ENCODE measurements around the gene CCDC85B. TPM values are rescaled to one million over a fixed set of nuclear protein-coding genes. Genes with fewer than 3 reads are reported as not detected.

CCDC85B gene
- total and polyA plus RNA-seq, 2 of the 8 experiments (the other 6 are each of a cell fraction or from before 2014, with no cell fraction given) = 19.8 to 30.8 TPM

DNA sequence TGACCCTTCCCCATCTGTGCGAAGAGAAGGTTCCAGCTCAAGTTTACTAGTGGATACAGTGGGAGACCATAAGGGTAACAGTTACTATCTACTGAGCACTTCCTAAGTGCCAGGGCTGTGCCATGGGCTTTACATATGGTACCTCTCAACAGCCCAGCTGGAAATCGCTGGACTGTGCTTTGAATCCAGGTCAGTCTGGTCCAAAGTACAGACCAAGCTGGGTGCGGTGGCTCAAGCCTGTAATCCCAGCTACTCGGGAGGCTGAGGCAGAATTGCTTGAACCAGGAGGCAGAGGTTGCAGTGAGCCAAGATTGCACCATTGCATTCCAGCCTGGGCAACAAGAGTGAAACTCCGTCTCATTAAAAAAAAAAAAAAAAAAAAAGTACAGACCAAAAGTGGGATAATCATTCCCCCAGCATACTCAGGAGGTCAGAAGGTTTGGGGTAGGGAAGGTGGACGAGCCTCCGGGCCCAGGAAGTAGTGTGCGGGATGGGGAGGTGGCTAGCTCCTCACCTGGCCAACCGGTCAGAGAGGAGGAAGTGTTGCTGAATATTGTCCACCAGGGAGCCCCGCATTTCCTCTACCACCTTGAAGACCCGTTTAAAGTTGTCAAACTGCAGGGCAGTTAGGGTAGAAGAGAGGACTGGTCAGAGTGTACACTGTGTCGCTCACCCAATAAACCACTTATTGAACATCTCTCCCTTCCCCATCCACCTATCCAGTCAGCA is 4.5 kb upstream of the CCDC85B start:
- H3K4me2 ChIP-seq (ENCODE audit: insufficient read depth in 1 of 2, low read depth in 2 of 2, low read length in 2 of 2) = no peak overlapping the region
- peaks cover 6 to 7% of the 10 kb centered on the region in 2 experiments for H4K20me1 ChIP-seq (replicated peaks in 1 of 2; ENCODE audit: control insufficient read depth in 1 of 2, insufficient read depth in 2 of 2, low read length in 2 of 2)
- POLR2A ChIA-PET (ENCODE audit: partially characterized antibody) = interaction anchor here (39.7 kb wide), 1 partner anchor 30 kb away, joined by 1071 read pairs; the partner anchor contains the start of genes CFL1, EFEMP2 and MUS81
- no peak overlapping the region for H2BK20ac ChIP-seq (ENCODE audit: low read length)
- no peak overlapping the region for H3K56ac ChIP-seq (replicated peaks; ENCODE audit: insufficient read length, low read depth, low read length)
- no peak overlapping the region for H4K8ac ChIP-seq (ENCODE audit: extremely low read depth, insufficient read depth, low read length)
- no peak for TF ChIP-seq SP2 (IDR thresholded peaks at IDR 0.05; ENCODE audit: low read length)
- no peak for TF ChIP-seq CBX5 (IDR thresholded peaks at IDR 0.05; ENCODE audit: low read depth, low read length)
- TF ChIP-seq, protein P1, sequence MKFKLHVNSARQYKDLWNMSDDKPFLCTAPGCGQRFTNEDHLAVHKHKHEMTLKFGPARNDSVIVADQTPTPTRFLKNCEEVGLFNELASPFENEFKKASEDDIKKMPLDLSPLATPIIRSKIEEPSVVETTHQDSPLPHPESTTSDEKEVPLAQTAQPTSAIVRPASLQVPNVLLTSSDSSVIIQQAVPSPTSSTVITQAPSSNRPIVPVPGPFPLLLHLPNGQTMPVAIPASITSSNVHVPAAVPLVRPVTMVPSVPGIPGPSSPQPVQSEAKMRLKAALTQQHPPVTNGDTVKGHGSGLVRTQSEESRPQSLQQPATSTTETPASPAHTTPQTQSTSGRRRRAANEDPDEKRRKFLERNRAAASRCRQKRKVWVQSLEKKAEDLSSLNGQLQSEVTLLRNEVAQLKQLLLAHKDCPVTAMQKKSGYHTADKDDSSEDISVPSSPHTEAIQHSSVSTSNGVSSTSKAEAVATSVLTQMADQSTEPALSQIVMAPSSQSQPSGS (IDR thresholded peaks at IDR 0.05; ENCODE audit: low read length) = no peak
- peaks cover 0 to 10% (median 8%) of the 10 kb centered on the region in 4 experiments; a peak in 6 of 7 replicates for H3K27me3 ChIP-seq (replicated peaks in 1 of 4; ENCODE audit: control insufficient read depth in 3 of 4, extremely low read depth in 1 of 4, insufficient read depth in 3 of 4, low read length in 3 of 4)
- 87% methylated on average over 11 of the region's 12 CpGs; no CpG with 5 or more reads in 1 of the 2 experiments for WGBS, 2 experiments (ENCODE audit: extremely low coverage in 1 of 2, insufficient coverage in 1 of 2, insufficient read length in 1 of 2, insufficient replicate concordance in 2 of 2, low coverage in 1 of 2, low lambda C conversion rate in 2 of 2, missing lambda C conversion rate in 1 of 2)
- no peak overlapping the region for H3K27ac ChIP-seq (ENCODE audit: low read depth, low read length)
- H2AK5ac ChIP-seq (ENCODE audit: low read depth, low read length) = no peak overlapping the region
- H3K14ac ChIP-seq (ENCODE audit: insufficient read length) = no peak overlapping the region
- H3K4ac ChIP-seq (replicated peaks; ENCODE audit: insufficient read length, low read depth, low read length) = no peak overlapping the region
- no peak overlapping the region for H3K23ac ChIP-seq (ENCODE audit: insufficient read length)
- no peak overlapping the region for H3K18ac ChIP-seq (ENCODE audit: extremely low read depth, low read length)
- no peaks in the 10 kb centered on the region for H3K79me1 ChIP-seq (ENCODE audit: low read depth, low read length)
- no peak overlapping the region for H2BK5ac ChIP-seq (ENCODE audit: low read depth, low read length)
- peaks cover 0 to 4% of the 10 kb centered on the region in 2 experiments; a peak in 1 of 4 replicates for H3K79me2 ChIP-seq (ENCODE audit: control insufficient read depth in 1 of 2, insufficient read depth in 2 of 2, low read length in 2 of 2)
- H3K9me3 ChIP-seq (ENCODE audit: insufficient read depth in 2 of 2, low read depth in 1 of 2, low read length in 1 of 2) = no peaks in the 10 kb centered on the region
- CTCF ChIA-PET (ENCODE audit: partially characterized antibody) = interaction anchor here (0.7 to 19.6 kb wide), 33 partner anchors 8 to 260 kb away, joined by 3 to 283 read pairs (median 5); partner anchors contain the start of genes CATSPER1, CFL1, CTSW and EFEMP2
- H4K5ac ChIP-seq (ENCODE audit: insufficient read length, low read depth, low read length) = no peak overlapping the region
- peaks cover 19% of the 10 kb centered on the region for H3K23me2 ChIP-seq (ENCODE audit: low read depth, low read length)
- no peak overlapping the region for H4K91ac ChIP-seq (replicated peaks; ENCODE audit: insufficient read length, low read length)
- no peak overlapping the region for H2AFZ ChIP-seq (ENCODE audit: low read length)
- FAIRE-seq (no peak), DNase-seq (ENCODE audit: low read depth in 1 of 2, low spot score in 2 of 2) (no peak)
- H2BK120ac ChIP-seq (replicated peaks; ENCODE audit: low read depth, low read length) = no peak overlapping the region
- H3K4me3 ChIP-seq (ENCODE audit: extremely low read depth in 1 of 4, insufficient read depth in 2 of 4, low read depth in 3 of 4, low read length in 4 of 4) = no peak overlapping the region
- H3K36me3 ChIP-seq (ENCODE audit: control insufficient read depth in 2 of 4, insufficient read depth in 4 of 4, low read length in 3 of 4) = peaks cover 8 to 22% (median 18%) of the 10 kb centered on the region in 4 experiments; a peak in 7 of 8 replicates
- H2BK12ac ChIP-seq (ENCODE audit: low read depth, low read length) = no peak overlapping the region
- H3K9ac ChIP-seq (replicated peaks in 1 of 4; ENCODE audit: extremely low read depth in 1 of 4, low read depth in 3 of 4, low read length in 3 of 4) = no peak overlapping the region
- H3K4me1 ChIP-seq (replicated peaks in 1 of 4; ENCODE audit: control insufficient read depth in 3 of 4, insufficient read depth in 4 of 4, low read length in 3 of 4) = peaks cover 0 to 18% (median 11%) of the 10 kb centered on the region in 4 experiments; a peak in 5 of 7 replicates
- H2BK15ac ChIP-seq (ENCODE audit: low read length) = no peak overlapping the region

All from H1 (cell line).